Bronchial epithelial cell (primary cell): ENCODE data around the gene PLCG1. TPM values are rescaled to one million over a fixed set of nuclear protein-coding genes. Genes with fewer than 3 reads are reported as not detected.

ENCODE experiments used
- DNase-seq: peaks from one replicate; pipeline ENCODE4 v3.0.0-alpha.2; 2010; ENCODE audit warnings: low read depth
- FAIRE-seq: peaks from 2 replicates; lab custom pipeline; 2011; peaks lifted over from hg19 to GRCh38; lab: Jason Lieb, UNC
- H3K27me3 ChIP-seq: 2 replicates; pipeline ENCODE4 v1.5.1; 2011; ENCODE audit warnings: low read length; ENCODE audit not compliant: control insufficient read depth, insufficient read depth
- H3K36me3 ChIP-seq: 2 replicates; pipeline ENCODE4 v1.5.1; 2011; ENCODE audit warnings: low read length; ENCODE audit not compliant: control insufficient read depth, insufficient read depth
- H3K4me3 ChIP-seq: 2 replicates; pipeline ENCODE4 v1.5.1; 2011; ENCODE audit warnings: mild to moderate bottlenecking, low read depth, low read length, control low read depth
- total RNA-seq: library from RNA; depleted of rRNA; stranded (reverse); fragments of >200 nt; gene quantifications from 2 replicates; pipeline ENCODE4 v1.2.1, GENCODE V29; 2014
- TF ChIP-seq, protein P1 (sequence below): IDR thresholded peaks from 2 replicates; pipeline ENCODE4 v1.5.1; 2011; ENCODE audit warnings: mild to moderate bottlenecking, moderate library complexity, low read length, control low read depth, inconsistent platforms; ENCODE audit not compliant: insufficient read depth, severe bottlenecking

The PLCG1 gene
- total RNA-seq, 1 donor from 2014 or later, result 20.8 TPM

DNA sequence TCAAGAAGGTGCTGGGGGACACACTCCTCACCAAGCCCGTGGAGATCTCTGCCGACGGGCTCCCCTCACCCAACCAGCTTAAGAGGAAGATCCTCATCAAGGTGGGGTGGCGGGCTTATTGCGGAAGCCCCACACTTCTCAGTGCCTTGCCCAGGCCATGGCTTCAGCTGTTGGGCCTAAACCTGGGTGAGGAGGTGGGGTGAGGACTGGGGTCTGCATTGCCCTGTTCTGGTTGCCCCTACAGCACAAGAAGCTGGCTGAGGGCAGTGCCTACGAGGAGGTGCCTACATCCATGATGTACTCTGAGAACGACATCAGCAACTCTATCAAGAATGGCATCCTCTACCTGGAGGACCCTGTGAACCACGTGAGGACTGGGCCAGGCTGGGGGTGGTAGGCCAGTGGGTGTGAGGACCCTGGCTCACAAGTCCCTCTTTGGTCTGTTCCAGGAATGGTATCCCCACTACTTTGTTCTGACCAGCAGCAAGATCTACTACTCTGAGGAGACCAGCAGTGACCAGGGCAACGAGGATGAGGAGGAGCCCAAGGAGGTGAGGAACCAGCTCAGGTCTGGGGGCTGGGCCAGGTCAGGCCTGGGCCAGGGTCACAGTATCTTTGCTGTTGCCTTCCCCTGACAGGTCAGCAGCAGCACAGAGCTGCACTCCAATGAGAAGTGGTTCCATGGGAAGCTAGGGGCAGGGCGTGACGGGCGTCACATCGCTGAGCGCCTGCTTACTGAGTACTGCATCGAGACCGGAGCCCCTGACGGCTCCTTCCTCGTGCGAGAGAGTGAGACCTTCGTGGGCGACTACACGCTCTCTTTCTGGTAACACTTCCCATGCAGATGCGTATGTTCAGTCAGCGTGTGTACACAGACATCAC, 27.9 kb downstream of the PLCG1 start:
- TF ChIP-seq, protein P1, sequence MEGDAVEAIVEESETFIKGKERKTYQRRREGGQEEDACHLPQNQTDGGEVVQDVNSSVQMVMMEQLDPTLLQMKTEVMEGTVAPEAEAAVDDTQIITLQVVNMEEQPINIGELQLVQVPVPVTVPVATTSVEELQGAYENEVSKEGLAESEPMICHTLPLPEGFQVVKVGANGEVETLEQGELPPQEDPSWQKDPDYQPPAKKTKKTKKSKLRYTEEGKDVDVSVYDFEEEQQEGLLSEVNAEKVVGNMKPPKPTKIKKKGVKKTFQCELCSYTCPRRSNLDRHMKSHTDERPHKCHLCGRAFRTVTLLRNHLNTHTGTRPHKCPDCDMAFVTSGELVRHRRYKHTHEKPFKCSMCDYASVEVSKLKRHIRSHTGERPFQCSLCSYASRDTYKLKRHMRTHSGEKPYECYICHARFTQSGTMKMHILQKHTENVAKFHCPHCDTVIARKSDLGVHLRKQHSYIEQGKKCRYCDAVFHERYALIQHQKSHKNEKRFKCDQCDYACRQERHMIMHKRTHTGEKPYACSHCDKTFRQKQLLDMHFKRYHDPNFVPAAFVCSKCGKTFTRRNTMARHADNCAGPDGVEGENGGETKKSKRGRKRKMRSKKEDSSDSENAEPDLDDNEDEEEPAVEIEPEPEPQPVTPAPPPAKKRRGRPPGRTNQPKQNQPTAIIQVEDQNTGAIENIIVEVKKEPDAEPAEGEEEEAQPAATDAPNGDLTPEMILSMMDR, result no peak
- Histone ChIP-seq H3K36me3 (peaks cover 55% of the 10 kb centered on the region), H3K27me3 (no peaks in the 10 kb centered on the region), H3K4me3 (no peak overlapping the region)
- DNase-seq, result no peak
- FAIRE-seq, result peak; percentile 28

DNA sequence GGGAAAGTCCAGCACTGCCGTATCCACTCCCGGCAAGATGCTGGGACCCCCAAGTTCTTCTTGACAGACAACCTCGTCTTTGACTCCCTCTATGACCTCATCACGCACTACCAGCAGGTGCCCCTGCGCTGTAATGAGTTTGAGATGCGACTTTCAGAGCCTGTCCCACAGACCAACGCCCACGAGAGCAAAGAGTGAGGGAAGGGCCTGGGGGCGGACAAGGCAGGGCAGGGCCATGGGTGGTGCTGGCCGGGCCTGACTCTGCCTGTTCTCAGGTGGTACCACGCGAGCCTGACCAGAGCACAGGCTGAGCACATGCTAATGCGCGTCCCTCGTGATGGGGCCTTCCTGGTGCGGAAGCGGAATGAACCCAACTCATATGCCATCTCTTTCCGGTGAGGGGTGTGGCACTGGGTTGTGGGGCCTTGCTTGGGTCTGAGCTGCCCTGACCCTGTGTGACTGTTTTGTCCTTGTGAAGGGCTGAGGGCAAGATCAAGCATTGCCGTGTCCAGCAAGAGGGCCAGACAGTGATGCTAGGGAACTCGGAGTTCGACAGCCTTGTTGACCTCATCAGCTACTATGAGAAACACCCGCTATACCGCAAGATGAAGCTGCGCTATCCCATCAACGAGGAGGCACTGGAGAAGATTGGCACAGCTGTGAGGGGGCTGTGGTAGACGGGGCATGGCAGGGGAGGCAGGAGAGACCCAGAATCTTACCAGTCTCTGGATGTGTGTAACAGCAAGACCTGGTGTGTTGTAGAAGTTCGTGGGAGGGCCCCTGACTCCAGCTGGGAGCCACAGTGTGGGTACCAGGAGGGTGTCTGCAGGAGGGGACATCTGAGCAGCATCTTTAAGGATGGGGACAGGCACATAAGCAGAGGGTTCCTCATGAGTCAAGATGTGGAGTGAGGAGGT, 29.1 kb downstream of the PLCG1 start:
- H3K4me3 ChIP-seq, result no peak overlapping the region
- peak; percentile 52 for FAIRE-seq
- TF ChIP-seq, protein P1, result no peak
- no peak for DNase-seq
- peaks cover 51% of the 10 kb centered on the region for H3K36me3 ChIP-seq
- no peaks in the 10 kb centered on the region for H3K27me3 ChIP-seq

DNA sequence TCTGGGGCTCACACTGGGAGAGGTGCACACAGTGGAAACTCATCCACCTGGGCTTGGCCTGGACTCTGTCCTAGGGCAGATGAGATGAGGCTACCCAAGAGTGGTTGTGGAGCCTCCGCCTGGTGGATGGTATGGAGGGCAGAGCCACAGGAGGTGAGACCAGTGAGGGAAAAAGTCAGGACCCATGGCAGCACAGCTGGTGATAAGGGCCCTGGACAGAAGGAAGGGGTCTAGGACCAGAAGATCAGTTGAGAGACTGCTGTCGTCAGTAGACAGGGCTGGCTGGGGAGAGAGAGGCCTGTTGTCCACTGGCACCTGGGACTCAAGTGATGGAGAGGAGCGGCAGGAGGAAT, 29.8 kb downstream of the PLCG1 start:
- Histone ChIP-seq H3K27me3 (no peaks in the 10 kb centered on the region), H3K36me3 (peaks cover 53% of the 10 kb centered on the region), H3K4me3 (no peak overlapping the region)
- no peak for DNase-seq
- no peak for FAIRE-seq
- TF ChIP-seq, protein P1, result no peak

DNA sequence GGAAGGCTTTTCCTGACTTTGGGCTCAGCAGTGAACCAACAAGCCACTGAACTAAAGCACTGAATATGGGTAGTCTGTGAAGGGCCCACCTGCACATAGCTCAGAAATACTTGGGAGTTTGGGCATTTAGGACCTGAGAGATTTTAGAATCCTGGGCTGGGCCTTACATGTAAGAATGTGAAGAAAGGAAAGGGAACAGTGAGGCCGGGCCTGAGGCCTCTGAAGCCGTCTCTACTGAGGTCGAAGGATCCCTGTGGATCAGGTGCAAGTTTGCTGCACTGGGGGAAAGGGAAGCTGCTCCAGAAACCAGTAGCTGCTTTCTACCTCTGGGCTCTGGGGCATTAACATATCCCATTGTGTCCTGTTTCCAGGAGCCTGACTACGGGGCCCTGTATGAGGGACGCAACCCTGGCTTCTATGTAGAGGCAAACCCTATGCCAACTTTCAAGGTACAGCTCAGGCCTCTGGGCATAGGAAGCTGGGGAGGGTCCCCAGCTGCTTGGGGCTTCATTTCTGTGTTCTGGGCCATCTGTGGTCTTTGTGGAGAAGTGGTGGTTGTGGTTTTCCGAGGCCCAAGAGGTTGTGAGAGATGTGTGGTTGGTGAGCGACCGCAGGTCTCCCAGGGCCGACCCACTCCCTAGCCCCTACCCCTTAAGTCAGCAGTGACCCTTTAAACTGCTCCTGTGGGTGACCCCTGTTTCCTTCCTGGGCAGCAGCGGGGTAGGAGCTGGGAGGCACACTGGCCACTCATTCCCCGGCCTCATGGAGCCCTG, 30.3 kb downstream of the PLCG1 start:
- DNase-seq, result no peak
- Histone ChIP-seq H3K27me3 (no peaks in the 10 kb centered on the region), H3K36me3 (peaks cover 52% of the 10 kb centered on the region), H3K4me3 (no peak overlapping the region)
- FAIRE-seq, result no peak
- TF ChIP-seq, protein P1, result no peak

DNA sequence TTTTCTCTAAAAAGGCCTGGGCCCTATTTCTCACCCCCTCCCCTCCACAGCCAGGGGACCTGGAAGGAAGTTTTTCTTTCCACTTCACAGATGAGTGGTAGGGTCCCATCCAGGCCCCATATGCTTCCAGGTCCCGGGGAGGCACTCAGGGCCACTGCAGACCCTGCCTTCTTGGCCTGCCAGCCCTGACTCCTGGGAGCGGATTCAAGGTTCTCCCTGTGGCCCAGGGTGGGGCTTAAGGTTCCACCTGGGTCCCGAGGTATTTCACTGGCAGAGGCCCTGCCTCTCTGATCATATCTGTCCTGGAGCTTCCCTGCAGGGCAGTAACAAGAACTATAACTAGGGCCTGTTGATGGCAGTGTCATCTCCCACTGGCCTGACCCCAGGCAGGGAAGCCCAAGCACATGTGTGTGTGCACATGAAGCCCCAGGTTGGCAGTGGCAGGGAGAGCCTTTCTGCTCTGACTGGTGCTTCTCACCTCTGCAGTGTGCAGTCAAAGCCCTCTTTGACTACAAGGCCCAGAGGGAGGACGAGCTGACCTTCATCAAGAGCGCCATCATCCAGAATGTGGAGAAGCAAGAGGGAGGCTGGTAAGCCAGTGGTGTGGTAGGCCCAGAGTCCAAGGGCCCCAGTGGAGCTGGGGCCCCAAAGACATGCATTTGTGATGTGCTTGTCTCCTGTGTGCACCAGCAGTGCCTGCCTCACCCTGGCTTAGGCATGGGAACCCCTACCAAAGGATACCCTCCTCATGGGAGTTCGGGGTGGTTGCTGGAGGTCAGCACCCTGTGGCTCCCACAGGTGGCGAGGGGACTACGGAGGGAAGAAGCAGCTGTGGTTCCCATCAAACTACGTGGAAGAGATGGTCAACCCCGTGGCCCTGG, 31.2 kb downstream of the PLCG1 start:
- FAIRE-seq, result no peak
- no peak for DNase-seq
- H3K36me3 ChIP-seq, result peaks cover 48% of the 10 kb centered on the region
- no peaks in the 10 kb centered on the region for H3K27me3 ChIP-seq
- TF ChIP-seq, protein P1, result no peak
- no peak overlapping the region for H3K4me3 ChIP-seq
